GM10248 (cell line): ENCODE data around the gene SLC39A7.

ENCODE experiments used
- CTCF ChIA-PET: fragments of 300-600 bp; sonication (Branson Sonifier 250); formaldehyde crosslinking; extraction: SDS; loops from one replicate; lab custom pipeline; 2021; ENCODE audit warnings: antibody characterized with exemption; lab: Yijun Ruan, JAX
- POLR2A ChIA-PET: fragments of 350-650 bp; sonication (Branson Sonifier 250); formaldehyde crosslinking; extraction: SDS; loops from one replicate; lab custom pipeline; 2020; ENCODE audit warnings: antibody characterized with exemption; lab: Yijun Ruan, JAX
- DNase-seq: peaks from one replicate; pipeline ENCODE4 v3.0.0; 2012; ENCODE audit errors: extremely low spot score
- TF ChIP-seq, protein P1 (sequence below): IDR thresholded peaks from 2 replicates; pipeline ENCODE4 v1.5.1; 2012; ENCODE audit warnings: mild to moderate bottlenecking, low read depth; ENCODE audit errors: extremely low read depth, missing control alignments, control extremely low read depth

SLC39A7 gene

DNA sequence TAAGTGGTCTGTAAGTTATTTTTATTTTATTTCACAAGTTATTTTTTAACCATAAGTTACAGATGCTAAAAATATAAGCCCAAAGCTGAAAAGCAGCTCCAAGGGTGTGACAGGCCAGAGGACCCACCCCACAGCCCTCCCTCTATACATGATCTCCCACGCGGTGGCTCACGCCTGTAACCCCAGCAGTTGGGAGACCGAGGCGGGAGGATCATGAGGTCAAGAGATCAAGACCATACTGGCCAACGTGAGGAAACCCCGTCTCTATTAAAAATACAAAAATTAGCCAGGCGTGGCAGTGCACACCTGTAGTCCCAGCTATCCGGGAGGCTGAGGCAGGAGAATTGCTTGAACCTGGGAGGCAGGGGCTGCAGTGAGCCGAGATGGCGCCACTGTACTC is 40.6 kb upstream of the SLC39A7 start:
- CTCF ChIA-PET = interaction anchor here (0.6 to 4.9 kb wide), 12 partner anchors 8 to 95 kb away, joined by 3 to 41 read pairs (median 5); no protein-coding TSS in a partner anchor
- DNase-seq = no peak
- TF ChIP-seq, protein P1, sequence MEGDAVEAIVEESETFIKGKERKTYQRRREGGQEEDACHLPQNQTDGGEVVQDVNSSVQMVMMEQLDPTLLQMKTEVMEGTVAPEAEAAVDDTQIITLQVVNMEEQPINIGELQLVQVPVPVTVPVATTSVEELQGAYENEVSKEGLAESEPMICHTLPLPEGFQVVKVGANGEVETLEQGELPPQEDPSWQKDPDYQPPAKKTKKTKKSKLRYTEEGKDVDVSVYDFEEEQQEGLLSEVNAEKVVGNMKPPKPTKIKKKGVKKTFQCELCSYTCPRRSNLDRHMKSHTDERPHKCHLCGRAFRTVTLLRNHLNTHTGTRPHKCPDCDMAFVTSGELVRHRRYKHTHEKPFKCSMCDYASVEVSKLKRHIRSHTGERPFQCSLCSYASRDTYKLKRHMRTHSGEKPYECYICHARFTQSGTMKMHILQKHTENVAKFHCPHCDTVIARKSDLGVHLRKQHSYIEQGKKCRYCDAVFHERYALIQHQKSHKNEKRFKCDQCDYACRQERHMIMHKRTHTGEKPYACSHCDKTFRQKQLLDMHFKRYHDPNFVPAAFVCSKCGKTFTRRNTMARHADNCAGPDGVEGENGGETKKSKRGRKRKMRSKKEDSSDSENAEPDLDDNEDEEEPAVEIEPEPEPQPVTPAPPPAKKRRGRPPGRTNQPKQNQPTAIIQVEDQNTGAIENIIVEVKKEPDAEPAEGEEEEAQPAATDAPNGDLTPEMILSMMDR = no peak
- POLR2A ChIA-PET = no interaction called here

DNA sequence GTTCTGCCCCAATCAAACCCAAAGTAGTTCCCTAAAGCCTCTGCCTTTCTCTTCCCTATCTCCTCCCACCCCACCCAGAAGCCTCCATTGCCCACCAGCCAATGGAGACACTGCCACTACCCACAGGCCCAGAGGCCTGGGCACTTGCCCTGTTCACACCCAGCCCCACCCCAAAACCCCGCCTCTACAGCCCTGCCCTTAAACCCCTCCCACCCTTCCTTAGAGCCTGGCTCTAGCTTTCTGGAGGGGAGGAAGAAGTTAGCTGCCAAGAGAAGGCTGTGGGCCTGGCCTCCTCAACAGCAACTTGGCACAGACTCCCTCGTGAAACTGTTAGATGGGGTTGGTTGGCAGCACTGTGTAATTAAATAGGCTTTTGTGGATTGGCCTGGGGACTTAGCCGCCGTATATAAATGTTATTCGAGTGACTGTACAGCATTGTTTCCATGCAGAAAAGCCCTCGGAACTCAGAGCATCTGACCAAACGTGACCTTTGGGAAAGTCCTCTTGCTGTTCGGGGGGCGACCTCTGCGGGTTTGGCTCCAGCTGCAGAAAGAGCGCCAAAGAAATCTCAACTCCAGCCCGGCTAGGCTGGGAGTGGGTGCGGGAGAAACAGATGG is 39.8 kb upstream of the SLC39A7 start:
- no peak for DNase-seq
- TF ChIP-seq, protein P1 = no peak
- POLR2A ChIA-PET = no interaction called here
- CTCF ChIA-PET = interaction anchor here (0.6 to 4.9 kb wide), 21 partner anchors 10 to 220 kb away, joined by 3 to 41 read pairs (median 4); partner anchors contain the start of genes HLA-DMA and HLA-DMB

DNA sequence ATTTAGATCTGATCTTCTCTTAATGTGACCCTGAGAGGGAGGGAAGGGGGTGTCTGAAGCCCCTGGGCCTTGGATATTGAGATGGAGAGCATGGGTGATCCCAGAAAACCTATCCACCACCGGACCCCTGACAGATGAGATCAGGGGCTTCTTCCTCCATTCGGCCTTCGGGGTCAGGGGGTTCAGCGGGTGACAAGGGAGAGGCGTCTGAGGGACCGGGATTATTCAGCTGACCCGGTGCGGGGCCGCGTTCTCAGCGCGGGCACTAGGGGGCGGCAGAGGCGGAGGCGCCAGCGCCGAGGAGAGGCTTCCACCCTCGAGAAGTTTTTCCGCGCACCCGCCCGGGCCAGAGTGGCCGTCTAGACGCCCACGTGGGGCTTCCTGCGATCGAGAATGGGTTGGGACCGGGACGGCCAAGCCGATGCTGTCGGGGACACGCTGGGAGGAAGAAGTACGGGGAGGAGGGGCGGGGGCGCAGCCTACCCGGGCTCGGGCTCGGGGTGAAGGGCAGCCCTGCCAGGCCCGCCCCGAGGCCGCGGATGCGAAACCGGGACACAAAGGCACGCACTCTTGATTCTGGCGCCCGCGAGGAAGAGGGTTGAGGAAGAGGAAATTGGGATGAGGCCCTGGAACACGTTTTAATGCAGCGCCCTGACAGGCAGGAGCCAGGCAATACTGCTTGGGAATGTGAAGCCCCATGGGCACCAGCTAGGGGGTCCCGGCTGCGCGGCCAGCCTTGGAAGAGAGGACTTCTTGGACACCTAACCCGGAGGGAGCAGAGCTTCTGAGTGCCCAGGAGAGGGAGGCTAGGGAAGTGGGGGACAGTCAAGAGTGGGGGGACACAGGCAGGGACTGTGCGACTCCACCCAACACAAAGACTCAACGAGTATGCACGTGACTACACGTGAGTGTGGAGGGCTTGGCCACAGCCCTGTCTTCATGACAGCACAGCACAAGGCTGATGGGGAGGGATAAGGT is 39.0 kb upstream of the SLC39A7 start:
- ChIA-PET POLR2A (no interaction called here), CTCF (interaction anchor here (0.9 to 4.9 kb wide), 25 partner anchors 8 to 220 kb away, joined by 3 to 41 read pairs (median 4); partner anchors contain the start of genes HLA-DMA and HLA-DMB)
- TF ChIP-seq, protein P1 = peak; percentile 96
- DNase-seq = peak; percentile 92

DNA sequence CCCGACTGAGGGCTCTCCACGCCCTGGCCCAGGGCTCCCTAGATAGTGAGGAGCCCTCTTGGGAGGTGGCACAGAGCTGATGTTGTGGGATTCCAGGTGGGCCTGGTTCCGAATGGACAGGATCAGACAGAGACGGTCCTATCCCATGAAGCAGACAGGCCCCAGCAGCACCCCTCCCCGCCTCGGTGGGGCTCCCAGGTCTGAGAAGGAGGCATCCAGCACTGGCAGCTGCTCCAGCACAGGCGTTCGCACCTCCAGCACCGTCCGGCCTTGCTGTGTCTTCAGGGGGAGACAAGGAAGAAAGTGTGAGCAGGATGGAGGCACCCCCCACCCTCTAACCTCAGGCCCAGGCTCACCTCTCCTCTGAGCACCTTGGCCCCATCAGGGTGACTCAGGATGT is 37.1 kb upstream of the SLC39A7 start:
- TF ChIP-seq, protein P1 = no peak
- POLR2A ChIA-PET = interaction anchor here (1.1 kb wide), 1 partner anchor 192 kb away, joined by 3 read pairs; no protein-coding TSS in a partner anchor
- DNase-seq = no peak
- CTCF ChIA-PET = interaction anchor here (1.1 to 2.2 kb wide), 6 partner anchors 10 to 44 kb away, joined by 3 to 12 read pairs (median 4); no protein-coding TSS in a partner anchor

DNA sequence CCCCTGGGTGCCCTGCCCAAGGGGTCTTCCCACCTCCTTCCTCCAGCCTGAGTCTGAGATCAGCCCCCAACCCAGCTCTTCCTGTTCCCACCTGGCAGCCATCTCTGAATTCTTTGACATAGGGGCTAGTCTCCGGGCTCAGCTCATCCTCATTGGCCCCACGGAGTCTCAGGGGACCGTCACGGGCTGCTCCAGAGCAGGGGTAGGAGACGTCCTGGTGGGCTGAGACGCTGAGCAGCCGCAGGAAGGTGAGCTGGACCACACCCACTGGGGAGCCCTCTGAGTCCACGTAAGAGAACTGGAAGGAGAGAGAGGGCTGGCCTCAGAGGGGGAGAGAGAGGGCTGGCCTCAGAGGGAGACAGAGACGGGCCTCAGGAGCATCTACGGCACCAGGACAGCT is 36.5 kb upstream of the SLC39A7 start:
- TF ChIP-seq, protein P1 = no peak
- no peak for DNase-seq
- POLR2A ChIA-PET = interaction anchor here (1.1 kb wide), 1 partner anchor 192 kb away, joined by 3 read pairs; no protein-coding TSS in a partner anchor
- CTCF ChIA-PET = interaction anchor here (0.8 to 2.3 kb wide), 8 partner anchors 8 to 164 kb away, joined by 3 to 12 read pairs (median 4); no protein-coding TSS in a partner anchor

DNA sequence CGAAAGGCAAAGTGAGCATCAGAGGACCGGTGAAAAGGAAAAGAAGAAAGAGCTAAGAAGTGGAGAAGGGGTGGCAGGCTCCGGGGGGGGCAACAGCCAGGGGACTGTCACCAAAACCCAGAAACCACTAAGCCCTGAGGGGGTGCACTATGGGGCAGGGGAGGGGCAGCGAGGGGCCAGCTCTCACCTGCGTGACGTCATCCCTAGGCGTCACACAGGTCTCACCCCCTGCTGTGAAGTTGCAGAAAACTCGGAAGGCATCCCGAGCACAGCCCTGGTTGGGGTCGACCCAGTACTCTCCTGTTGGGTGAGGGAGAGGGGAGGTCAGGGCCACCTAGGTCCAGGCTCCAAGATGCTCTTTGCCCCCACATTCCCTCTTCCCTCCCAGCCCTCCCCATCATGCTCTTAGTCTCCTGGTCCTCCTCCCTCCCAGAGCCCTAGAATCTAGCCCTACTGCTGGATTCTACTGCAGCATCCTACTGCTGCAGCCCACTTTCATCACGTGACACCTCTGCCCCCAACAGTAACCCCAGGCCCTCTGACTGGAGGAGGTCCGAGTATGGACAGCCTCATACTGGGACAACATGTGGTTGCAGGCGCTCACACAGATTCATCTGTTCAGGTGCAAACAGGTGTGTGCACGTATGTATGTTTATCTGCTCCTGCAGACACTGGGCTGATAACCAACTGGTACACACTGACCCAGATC is 35.8 kb upstream of the SLC39A7 start:
- TF ChIP-seq, protein P1 = no peak
- CTCF ChIA-PET = interaction anchor here (0.8 to 2.3 kb wide), 6 partner anchors 7 to 164 kb away, joined by 3 to 12 read pairs (median 4); no protein-coding TSS in a partner anchor
- POLR2A ChIA-PET = interaction anchor here (1.1 kb wide), 1 partner anchor 193 kb away, joined by 3 read pairs; no protein-coding TSS in a partner anchor
- no peak for DNase-seq
